ENCODE measurements around the gene IGF2BP2.

DNA sequence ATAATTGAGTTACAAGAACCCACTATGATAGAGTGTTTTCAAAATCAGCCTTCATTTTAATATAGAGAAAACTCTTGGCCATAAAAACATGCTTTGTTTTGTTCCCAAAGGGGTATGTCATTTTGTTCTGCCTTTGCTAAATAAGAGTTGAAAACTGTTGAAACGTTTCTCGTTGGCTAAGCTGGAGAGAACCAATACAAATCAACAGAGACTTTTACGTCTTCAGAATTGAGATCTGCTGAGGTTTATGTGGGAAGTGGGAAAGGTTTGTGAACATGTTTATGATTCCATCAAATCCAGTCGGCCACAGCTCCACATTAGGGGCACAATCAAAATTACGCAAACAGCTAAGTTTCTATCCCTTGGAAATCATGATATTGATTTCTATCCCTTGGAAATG is 102.0 kb downstream of the IGF2BP2 start:
- TF ChIP-seq CTCF (conservative IDR thresholded peaks at IDR 0.05) = no peak
- TF ChIP-seq ZFX (IDR thresholded peaks at IDR 0.05) = no peak
